NCI-H82 (cell line): ENCODE data around the gene ITFG2.

Experiments
- DNase-seq: peaks from one replicate; lab custom pipeline; 2025; lab: John Stamatoyannopoulos, UW

The ITFG2 gene

DNA sequence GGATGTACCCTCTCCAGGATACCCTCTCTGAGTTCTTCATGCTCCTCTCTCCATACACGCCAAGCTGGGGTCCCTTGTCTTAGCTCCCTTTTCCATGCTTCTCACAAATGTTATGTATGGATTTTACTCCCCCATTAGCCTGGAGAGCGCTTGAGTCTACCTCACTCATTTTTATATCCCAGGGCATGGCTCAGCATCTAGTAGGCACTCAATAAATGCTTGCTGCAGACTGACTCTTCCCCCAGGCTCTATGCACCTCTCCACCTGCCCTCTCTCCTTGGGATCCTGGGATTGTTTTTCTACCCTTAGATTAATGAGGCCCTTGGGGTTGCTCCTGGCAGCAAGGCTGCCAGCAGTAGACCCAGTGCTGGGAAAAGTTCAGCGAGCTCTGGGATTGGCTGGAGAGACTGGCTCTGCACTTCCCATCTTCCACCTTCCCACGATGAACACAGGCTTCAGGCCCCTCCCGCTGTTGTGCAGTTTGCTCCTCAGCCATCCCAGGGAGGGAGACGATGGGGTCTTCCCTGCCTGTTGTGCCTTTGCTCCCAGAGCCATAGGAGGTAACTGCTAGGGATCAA lies 20.2 kb downstream of the ITFG2 start:
- no peak for DNase-seq

DNA sequence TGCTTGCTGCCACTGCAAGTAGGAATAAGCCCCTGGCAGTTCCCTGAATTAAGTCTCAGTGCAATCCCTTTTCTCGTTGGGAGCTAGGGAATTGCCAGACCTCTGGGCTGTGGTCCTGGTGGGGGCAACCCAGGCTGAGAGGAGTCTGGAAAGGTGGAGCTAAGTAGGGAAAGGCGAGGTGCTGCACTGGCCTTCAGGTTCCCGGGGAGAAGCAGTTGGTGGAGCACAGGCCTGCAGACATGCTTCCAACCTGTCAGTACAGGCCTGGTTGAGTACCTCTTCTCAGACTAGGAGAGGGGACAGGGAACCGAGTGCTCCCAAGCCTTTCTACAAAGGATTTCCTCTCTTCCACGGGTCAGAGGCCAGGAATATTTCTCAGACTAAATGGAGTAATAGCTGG lies 20.9 kb downstream of the ITFG2 start:
- no peak for DNase-seq

DNA sequence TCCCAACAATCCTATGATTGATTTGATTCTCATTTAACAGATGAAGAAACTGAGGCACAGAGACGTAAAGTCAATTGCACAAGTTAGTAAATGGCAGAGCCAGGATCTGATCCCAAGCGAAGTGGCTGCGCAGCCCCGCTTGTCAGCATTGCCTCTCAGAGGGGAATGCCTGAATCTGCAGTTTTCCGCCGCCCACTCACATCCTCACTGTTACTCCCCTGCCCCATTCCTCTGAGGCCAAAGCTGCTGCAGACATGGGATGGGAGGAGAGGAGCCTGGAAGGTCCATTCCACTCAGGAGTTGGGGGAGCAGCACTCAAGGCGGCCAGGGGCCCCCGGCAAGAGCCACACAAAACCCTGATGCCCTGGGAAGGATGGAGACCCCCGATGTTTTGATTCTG lies 21.3 kb downstream of the ITFG2 start:
- DNase-seq, result no peak

DNA sequence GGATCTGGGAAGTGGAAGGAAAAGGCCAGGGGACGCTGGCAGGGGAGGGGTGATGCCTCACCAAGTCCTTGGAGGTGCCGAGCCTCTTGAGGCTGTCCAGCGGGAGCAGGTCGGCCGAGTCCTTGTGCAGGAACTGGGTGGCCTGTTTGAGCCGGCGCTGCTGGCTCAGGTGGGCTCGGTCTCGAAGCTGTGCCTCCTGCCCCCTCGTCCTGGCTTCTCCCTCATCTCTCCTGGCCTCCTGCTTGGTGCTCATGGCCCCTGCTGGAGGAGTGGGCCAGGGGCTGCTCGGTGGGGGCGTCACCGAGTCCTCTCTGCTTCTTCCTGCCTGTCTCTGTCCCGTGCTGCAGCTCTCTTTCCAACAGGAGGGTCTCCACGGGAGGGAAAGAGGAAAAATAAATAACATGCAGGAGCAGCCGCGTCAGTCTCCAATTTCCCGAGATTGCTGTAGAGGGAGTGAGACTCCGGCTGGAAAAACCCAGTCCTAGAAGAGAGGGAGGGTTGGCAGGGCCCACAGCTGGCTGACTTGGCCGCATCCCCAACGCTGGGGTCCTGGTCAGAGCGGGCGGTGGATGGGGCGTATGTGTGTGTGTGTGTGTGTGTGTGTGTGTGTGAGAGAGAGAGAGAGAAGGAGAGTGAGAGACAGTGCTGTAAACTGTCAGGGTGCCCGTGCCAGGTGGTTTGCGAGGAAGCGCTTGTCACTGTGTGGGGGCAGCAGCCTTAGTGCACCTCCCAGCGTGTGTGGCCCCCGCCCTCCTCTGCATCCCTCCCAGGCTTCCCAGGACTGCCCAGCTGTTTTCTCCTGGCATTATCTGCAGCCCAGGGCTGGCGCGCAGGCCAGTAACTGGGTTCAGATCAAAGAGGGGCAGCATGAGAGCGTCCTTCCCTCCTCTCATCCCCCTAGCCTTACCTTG lies 22.4 kb downstream of the ITFG2 start, which contains the start of gene NRIP2:
Gene NRIP2, minus strand, starts transcription at position 455 of the 911 bp plus-strand sequence. Its CDS starts 52 bp downstream, at position 403.
- DNase-seq, result no peak

DNA sequence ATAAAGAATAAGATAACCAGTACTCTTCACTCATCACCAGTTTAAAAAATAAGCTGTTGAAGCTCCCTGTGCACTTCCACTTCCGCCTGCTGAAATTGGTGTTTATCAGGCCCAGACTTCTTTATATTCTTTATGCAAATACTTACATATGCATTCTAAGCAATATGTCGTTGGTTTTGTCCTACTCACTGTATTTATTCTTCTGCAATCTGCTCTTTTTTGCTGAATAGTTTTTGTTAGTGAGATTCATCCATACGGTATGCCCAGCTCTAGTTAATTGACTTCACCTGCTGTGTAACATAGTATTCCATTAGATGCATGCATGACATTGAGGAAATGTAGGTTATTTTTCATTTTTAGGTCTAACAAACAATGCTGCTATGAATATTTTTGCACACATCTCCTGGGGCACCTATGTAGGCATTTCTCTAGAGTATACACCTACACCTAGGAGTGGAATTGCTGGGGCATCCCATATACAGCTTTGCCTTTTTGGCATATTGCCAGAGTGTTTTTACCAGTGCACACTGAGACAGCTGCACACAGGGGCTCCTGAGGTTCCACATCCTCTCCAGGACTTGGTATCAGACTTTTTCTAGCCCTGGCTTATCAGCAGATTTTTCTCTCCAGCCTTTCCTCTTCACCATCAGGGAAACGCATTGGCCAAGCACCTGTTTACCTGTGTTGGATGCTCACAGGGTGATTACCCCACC lies 23.4 kb downstream of the ITFG2 start:
- DNase-seq, result peak; percentile 52

DNA sequence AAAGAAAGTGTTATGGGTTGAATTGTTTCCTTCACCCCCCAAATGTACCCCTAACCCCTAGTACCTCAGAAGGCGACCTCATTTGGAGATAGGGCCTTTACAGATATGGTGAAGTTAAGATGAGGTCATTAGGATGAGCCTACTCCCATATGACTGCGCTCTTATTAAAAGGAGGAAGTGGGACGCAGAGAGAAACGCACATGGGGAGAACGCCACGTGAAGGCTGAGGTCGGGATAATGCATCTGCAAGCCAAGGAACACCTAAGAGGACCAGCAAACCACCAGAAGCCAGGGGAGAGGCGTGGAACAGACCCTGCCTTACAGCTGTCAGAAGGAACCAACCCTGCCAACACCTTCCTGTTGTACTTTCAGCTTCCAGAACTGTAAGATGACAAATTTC lies 24.1 kb downstream of the ITFG2 start:
- DNase-seq, result no peak

DNA sequence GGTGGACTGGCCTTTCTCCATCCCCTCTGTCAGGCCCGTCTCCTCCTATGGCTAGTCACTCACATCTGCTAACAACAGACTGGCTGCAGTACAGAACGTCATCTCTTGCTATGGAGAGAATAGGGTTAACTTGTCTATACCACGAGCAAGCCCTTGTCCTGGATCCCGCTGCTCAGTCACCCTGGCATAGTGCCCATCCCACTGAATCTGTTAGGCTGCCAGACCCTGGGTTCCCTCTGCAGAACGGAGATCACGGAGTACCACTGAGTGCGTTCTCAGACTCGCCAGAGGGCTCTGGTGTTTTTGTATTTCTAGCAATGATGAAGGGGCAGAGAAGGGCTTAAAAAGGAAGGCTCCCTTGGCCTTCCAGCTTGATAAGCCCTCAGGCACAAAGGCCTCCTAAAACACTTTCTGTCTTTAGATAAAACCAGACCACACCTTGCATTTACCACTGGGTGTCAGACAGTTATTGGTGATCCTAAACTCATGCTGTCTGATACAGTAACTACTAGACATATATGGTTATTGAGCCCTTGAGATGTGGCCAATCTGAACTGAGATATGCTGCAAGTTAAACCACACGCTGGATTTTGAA lies 28.7 kb downstream of the ITFG2 start:
- DNase-seq, result no peak

DNA sequence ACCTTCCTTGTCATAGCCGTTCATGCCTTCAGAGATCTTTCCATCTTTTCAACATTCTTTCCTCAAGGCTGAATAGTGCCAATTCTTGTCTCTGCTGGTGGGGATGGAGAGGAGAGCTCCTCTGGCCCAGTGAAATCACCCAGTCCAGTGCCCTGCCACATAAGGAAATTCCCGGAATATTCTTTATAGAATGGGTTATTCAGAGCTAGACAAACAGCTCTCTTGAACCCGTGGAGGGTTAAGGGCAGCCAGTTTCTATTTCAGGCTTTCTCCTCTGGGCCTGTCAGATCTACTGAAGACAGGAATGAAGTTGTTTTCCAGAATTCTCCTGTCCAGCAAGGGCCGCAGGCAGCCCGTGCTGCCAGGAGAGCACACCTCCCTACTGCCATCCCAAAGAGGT lies 30.5 kb downstream of the ITFG2 start:
- DNase-seq, result no peak

DNA sequence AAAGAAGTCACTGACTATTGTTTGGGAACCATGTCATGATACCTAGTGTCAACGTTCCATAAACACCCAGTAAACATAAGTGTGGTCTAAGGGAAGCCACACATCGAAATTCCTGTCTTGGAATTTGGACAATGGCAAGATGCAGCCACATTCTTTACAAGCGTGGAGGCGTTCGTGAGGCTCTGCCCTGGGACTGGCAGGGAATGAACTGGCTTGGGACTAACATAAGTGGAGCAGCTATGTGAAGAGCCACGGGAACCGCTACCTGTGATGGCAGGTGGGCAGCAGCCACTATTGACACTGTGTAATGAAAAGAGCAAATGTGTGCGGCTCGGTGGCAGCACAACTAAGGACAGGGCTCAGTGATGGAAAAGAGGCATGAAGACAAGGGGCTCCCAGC lies 32.3 kb downstream of the ITFG2 start:
- DNase-seq, result no peak

DNA sequence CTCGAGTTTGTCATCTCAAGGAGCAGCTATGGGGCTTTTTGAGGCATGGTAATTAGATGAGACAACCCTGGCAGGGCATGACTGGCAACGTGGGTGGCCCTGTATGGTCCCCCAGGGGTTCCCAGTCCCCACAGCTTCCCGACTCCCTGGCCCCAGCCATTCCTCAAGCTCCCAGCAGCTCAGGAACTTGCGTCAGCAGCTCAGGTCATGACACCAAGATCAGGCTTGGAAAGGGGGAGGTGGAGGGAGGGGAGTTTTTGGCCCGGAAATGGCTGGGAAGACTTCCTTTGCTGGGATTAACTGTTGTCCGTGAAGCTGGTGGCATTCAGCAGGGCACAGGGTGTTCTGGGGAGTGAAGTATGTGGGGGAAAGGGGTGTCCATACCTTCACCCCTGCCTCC lies 32.8 kb downstream of the ITFG2 start:
- DNase-seq, result peak; percentile 35

DNA sequence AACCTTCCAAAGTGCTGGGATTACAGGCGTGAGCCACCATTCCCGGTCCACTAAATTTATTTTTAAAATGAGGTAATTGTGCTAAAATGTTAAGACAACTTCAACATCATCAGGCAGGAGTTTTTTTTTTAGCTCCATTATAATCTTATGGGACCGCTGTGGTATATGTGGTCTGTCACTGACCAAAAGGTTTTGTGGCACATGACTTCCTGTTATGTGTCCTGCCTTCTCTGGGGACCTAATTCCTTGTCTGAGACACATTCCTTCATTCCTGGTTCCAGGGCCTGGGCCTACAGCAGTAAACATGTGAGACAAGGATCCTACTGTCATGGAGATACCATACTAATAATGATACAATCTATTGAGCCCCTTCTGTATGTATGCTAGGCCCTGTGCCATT lies 39.5 kb downstream of the ITFG2 start:
- no peak for DNase-seq

DNA sequence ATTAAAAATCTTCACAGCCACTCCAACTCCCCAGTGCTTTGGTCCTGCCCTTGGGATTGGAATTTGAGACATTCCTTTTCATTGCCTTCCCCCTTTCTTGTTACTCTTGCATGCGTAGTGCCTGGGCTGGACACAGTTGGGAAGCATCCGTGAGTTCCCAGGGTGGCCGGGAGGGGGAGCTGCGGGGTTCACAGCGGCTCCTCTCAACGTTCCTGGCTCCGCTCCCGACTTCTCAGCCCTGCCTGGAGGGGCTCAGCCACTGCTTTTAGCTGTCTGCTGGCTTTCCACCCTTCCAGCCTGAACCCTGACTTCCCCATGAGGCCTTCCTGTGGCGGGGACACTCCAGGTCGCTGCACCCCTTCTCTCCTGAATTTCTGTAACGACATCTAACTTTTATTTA lies 41.2 kb downstream of the ITFG2 start:
- peak; percentile 85 for DNase-seq

DNA sequence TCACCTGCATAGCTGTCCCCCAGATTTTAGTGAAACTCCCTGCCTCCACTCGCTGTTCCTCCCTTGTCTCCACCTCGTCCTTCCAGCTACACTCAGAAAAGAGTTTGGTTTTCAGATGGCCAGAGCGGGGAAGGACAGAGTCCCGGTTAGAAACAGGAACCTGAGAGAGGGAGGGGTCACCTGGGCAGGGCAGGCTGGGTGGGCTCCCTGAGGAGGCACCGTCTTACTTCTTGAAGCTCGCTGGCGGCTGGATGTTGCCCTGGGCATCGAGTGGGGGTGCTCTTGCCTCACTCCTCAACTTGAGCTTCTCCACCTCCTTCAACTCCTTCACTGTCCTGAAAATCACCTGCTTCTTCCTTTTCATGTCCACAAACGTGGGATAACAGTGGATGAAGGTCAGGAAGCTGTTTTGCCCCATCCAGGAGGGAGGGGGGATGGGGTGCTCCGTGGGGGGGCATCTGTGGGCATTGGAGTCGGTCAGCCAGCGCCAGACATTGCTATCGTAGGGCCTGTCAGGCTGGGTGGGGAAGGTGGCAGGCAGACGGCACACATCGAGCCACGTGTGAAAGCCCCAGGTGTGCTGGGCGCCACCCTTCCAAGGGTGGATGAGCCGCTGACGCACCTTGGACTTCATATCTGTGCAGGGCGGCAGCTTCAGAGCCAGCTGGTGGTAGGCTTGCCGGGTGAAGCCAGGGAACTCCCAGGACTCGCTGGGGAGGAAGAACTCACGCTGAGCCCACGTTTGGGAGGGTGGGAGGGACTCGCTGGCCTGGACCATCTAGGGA lies 42.4 kb downstream of the ITFG2 start:
- DNase-seq, result no peak

DNA sequence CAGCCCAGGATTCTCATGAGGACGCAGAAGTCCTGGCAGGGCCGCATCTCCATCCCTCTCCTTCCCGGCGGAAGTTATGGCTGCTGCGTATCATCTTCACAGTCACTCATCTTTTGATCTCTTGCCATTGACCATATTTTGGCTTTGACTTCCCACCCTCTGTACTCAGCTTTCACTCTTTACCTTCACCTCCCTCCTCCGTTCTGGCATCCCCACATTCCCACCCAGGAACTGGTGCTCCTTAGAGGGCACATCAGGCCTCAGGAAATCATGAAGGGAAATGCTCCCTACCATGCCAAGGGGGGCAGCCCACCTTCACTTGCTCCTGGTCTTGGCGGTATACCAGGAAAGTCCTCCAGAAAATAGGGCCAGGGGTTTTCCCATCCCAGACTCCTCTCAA lies 43.1 kb downstream of the ITFG2 start:
- DNase-seq, result no peak

DNA sequence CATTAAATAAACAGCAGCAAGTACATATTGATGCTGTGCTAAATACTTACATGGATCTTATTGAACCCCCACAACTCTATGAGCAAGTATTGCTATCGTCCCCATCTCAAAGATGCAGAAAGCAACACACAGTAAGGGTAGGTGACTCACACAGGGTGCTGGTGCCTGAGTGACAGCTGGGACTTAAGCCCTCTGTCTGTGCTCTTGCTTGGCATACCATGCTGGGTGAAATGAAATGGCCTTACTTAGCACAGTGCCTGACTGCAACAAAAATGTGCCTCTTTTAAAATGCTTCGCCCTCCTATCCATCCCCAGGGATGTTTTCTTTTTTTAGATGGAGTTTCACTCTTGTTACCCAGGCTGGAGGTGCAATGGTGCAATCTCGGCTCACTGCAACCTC lies 43.6 kb downstream of the ITFG2 start:
- peak; percentile 52 for DNase-seq

DNA sequence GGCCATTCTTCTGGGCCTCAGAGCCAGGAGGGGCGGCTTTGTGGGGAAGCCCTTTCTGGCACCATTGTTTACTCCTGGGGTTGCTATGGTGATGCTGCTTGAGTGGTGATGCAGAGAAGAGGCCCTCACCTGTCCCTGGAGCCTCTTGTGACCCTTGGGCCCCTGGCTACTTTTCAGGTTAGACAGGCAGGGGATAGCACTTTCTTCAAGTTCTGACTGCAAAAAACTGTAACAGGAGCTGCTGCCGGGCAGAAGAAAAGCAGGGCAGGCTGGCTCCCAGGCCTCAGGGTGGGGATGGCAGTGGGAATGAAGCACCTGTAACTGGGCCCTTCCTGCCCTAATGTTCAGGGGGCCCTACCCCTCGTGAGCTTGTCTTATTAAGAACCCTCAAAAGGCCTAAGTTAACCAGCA lies 44.6 kb downstream of the ITFG2 start, which contains the start of gene TEX52:
Gene TEX52, minus strand, starts transcription at position 19 of the 411 bp plus-strand sequence. Its CDS starts 13 bp downstream, at position 6.
- DNase-seq, result peak; percentile 27

DNA sequence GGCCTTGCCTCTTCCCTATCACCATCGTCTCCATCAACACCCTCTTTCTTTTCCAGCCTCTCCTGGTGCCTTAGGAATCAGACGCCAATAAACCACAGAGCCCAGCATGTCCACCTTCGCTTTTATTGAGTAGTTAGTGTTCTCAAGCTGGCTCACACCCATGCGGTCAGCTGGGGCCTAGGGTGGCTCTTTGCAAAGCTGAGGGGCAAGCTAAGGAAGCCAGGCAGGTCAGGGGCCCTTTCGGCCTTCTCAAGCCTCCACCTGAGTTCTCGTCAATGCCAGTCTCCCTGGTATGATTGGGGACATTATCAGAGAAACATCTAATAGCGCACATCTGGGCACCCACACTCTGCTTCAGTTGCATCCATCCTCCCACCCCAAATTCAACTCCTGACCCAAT lies 45.1 kb downstream of the ITFG2 start:
- DNase-seq, result no peak

DNA sequence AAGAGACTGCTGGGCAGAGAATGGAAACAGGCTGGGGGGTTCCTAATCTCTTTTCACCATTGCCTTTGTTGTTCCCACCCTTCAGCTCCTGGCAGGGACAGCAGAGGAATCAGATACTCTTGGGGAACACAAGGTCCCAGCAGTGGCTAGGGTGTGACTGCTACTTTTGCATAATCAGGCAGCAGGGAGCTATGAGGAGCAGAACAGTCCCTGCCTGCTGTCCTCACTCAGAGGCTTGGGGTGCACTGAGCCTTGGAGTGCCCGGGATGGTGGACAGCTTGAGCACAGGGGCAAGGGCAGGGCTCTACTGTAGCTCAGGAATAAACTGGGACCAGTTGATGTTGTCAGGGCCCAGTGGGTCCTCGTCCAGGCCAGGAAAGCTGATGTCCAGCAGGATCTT lies 45.9 kb downstream of the ITFG2 start:
- no peak for DNase-seq

DNA sequence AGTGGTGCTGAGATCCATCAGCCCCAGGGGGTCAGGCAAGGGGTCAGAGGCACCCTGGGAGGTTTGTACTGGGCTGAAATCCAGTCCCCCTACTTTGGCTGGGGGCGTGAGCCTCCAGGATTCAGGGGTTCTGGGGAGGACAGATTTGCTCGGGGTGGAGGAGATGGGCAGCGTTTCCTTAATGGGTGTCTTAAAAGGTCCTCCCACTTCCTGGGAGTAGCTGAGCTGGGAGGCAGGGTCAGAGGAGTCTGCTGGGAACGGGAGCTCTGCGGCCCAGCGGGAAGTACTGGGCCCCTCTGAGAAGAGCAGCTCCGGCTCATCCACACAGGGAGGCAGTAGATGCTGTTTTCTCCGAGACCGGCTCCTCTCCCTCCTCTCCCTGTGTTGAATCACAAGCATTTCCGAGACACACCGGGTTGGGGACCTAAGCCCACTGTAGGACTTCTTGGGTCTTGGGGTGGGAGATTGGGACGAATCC lies 46.5 kb downstream of the ITFG2 start:
- DNase-seq, result no peak

DNA sequence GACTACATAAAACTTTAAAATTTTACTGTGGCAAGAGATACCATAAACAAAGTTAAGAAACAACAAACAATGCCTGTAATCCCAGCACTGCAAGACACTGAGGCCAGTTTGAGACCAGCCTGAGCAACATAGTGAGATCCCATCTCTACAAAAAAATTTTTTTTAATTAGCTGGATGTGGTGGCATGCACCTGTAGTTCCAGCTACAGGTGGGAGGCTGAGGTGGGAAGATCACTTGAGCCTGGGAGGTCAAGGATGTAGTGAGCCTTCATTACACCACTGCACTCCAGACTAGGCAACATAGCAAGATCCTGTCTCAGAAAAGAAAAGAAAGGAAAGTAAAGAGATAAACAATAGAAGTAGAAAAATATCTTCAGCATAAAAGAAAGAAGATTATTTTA lies 47.7 kb downstream of the ITFG2 start:
- no peak for DNase-seq

DNA sequence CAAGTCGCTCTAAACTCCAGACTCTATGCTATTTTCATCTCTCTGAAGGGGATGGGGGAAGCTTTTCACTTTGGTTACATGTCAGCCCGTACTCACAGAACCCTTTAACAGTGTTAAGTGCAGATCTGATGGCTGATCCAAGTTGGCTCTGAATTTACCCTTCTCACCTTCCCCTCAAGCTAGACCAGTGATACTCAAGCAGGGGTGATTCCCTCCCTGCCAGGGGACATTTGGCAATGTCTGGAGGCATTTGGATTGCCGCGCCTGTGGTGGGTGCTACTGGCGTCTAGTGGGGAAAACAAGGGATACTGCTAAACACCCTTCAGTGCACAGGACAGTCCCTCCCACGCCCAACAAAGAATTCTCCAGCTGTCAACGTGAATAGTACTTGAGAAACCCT lies 50.4 kb downstream of the ITFG2 start:
- DNase-seq, result no peak
